GM12892 (cell line): ENCODE data around the gene CTAG1B.
"Not testable (repeated sequence)": the region's sequence is repeated elsewhere in the genome, so short reads cannot be mapped to it uniquely, and the experiment has no call there.

Experiments used
- POLR2A ChIP-seq: IDR thresholded peaks from 2 replicates; pipeline ENCODE4 v1.6.1; 2011; ENCODE audit warnings: low read depth, low read length, control low read depth
- POLR2AphosphoS5 ChIP-seq: IDR thresholded peaks from 2 replicates; pipeline ENCODE4 v1.6.1; 2011; ENCODE audit warnings: low read depth, low read length, control low read depth
- TAF1 ChIP-seq: IDR thresholded peaks from 2 replicates; pipeline ENCODE4 v1.6.1; 2011; ENCODE audit warnings: low read depth, mild to moderate bottlenecking, control low read depth, low read length, borderline replicate concordance

- TF ChIP-seq TAF1, POLR2A, POLR2AphosphoS5: not testable (repeated sequence)
These were observed 9.9 kb upstream of the CTAG1B start for GRCh38 chrX:154628960-154629359.
